Measurements from ENCODE around the gene NFIC.
"Not testable (repeated sequence)": the region's sequence is repeated elsewhere in the genome, so short reads cannot be mapped to it uniquely, and the experiment has no call there.

Gene NFIC

DNA sequence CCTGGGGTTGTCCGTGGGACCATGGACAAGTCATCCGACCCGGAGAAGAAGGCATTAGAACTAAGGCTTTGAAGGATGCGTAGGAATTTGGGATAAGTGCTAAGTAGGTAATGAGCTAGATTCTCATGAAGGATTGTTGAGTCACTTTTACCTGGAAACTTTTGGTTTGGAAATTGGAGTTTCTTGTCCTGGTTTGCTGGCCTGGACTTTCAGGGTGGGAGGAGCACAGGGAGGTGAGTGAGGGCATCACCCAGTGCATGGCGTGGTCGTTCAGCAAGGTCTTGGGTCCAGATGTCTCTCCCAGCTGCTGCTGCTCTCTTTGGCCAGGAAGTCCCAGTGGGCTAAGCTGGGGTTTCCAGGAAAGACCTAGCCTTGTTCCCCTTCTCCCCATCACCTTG, 7.6 kb downstream of the NFIC start:
- no peak for DNase-seq (ENCODE audit: low read depth)

DNA sequence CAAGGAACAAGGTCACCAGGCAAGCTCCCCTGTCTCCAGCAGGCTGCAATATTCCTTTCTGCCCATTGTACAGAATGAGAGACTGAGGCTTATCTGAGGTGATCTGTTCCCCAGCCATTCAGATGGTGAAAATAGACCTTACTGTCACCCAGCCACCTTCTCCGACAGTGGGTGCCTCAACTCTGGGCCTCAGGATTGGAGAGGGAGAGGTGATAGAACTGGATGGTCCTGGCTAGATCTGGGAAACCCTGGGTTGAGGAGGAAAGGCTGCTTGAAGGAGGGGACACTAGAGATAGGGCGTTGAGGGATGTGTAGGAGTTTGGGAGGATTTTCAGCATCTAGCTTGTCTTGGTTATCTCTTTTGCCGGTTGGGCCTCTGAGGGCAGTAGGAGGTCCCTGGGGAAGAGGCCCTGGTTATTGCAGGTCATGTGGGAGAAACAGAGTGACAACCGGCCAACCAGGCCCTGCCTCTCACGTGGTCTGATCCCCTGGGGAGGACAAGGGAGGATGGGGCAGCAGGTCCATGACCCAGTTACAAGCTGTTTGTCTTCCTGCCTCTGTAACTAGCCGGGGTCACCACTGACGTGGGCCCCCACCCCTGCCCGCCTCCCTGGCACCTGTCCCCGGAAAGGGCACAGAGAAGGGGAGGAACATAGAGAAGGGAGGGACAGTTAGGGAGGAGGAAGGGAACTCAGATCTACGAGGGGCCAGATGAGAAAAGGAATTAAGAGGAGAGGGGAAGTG, 8.2 kb downstream of the NFIC start:
- no peak for DNase-seq (ENCODE audit: low read depth)

- DNase-seq (ENCODE audit: low read depth), result no peak
These were observed 9.1 kb downstream of the NFIC start for GRCh38 chr19:3375221-3376090.

DNA sequence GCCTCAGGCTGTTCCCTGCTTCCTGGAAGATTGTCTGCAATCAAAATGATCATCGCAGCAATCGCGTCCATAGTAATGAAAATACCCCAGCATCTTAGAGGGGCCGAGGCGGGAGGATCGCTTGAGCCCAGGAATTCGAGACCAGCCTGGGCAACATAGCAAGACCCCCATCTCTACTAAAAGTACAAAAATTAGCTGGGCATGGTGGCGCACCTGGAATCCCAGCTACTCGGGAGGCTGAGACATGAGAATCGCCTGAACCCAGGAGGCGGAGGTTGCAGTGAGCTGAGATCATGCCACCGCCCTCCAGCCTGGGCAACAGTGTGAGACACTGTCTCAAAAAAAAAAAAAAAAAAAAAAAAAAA, 9.7 kb downstream of the NFIC start:
- DNase-seq (ENCODE audit: low read depth), result not testable (repeated sequence)

- DNase-seq (ENCODE audit: low read depth), result no peak
These were observed 12.2 kb downstream of the NFIC start for GRCh38 chr19:3378352-3379150.

DNA sequence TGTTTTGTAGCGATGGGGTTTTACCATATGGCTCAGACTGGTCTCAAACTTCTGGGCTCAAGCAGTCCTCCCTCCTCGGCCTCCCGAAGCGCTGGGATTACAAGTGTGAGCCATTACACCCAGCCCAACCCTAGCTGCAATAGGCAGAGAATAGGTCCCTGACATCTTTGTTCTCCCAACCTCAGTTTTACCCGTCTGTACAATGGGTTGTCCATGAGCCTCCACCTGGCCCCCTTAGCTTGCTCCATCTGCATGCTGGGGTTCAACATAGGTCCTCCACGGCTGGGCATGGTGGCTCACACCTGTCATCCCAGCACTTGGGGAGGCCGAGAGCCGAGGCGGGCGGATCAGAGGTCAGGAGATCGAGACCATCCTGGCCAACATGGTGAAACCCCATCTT, 14.4 kb downstream of the NFIC start:
- no peak for DNase-seq (ENCODE audit: low read depth)

DNA sequence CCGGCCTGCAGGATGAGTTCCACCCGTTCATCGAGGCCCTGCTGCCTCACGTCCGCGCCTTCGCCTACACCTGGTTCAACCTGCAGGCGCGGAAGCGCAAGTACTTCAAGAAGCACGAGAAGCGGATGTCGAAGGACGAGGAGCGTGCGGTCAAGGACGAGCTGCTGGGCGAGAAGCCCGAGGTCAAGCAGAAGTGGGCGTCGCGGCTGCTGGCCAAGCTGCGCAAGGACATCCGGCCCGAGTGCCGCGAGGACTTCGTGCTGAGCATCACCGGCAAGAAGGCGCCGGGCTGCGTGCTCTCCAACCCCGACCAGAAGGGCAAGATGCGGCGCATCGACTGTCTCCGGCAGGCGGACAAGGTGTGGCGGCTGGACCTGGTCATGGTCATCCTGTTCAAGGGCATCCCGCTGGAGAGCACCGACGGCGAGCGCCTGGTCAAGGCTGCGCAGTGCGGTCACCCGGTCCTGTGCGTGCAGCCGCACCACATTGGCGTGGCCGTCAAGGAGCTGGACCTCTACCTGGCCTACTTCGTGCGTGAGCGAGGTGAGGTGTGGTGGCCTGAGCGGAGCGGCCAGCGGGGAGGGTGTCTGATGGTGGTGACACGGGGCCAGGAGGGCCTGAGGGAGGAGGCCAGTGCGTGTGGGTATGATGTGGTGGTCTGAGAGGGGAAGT, 15.5 kb downstream of the NFIC start:
- no peak for DNase-seq (ENCODE audit: low read depth)

DNA sequence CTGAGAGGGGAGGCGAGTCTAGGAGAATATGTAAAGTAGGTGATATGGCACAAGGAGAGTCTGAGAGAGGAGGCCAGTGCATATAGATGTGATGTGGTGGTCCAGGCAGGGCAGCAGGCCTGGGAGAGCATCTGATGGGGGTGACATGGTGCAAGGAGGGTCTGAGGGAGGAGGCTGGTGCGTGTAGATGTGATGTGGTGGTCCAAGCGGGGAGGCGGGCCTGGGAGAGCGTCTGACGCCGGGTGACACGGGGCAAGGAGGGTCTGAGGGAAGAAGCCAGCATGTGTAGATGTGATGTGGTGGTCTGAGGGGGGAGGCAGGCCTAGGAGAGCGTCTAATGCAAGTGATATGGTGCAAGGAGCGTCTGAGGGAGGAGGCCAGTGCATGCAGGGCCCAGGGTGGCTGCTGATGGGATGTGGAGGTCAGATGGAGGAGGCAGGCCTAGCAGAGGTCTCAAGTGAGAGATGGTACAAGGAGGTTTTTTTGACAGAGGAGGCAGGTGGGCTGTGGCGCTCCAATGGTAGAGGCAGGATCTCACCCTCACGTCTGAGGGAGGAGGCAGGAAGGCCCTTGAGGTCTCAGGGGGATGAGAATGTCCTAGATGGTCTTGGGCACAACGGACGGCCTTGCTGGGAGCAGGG, 16.2 kb downstream of the NFIC start:
- DNase-seq (ENCODE audit: low read depth), result no peak

DNA sequence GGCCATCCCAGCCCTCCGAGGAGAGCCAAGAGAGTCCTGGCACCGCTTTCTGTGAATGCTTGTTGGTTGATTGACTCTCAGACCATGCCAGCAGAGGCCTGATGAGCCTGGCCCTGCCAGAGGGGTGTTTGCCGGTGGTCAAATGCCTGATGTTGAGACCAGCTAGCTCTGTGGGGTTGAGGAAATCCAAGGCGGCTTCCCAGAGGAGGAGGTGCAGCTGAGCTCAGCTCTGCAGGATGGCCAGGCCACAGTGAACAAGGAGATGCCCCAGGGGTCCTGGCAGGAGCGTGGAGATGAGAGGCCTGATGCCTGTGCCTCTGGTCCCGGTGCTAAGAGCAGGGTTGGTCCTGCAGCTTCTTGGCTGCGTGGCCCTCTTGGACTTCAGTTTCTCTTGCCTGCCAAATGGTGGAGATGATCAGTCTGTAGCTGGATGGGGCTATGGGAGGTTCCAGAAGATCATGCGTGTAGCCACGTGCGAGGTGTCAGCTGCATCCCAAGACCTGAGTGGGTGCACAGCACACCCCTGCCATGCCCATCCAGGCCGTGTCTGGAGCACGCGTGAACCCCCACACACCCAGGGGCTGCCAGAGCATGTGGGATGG, 16.8 kb downstream of the NFIC start:
- no peak for DNase-seq (ENCODE audit: low read depth)

DNA sequence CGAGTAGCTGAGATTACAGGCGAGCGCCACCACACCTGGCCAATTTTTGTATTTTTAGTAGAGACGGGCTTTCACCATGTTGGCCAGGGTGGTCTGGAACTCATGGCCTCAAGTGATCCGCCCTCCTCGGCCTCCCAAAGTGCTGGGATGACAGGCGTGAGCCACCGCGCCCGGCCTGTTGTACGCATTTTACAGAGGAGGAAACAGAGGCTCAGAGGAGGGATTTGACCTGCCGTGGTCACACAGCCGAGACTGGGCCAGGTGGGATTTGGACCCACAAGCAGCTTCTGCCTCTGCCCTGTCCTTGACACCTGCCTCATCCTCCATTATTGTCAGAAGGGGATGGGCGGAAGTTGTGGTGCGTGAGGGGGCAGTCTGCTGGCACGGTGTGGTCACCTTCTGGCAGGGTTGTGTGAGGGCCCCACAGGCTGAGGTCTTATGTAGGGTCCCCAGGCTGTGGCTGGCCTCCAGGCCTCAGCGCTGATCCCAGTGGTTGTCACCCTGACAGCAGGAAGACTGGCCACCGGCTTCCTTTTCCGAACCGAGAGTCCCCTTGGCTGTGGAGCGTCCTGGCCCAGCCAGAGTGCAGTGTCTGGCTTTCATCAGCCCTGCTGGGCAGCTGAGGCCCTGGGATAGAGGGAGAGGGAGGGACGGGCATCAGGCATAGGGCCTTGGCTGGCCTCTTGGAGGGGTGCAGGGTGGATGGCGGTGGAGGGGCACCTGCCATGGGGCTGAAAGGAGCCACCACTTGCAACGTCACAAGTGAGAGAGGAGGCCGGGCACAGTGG, 20.3 kb downstream of the NFIC start:
- no peak for DNase-seq (ENCODE audit: low read depth)

DNA sequence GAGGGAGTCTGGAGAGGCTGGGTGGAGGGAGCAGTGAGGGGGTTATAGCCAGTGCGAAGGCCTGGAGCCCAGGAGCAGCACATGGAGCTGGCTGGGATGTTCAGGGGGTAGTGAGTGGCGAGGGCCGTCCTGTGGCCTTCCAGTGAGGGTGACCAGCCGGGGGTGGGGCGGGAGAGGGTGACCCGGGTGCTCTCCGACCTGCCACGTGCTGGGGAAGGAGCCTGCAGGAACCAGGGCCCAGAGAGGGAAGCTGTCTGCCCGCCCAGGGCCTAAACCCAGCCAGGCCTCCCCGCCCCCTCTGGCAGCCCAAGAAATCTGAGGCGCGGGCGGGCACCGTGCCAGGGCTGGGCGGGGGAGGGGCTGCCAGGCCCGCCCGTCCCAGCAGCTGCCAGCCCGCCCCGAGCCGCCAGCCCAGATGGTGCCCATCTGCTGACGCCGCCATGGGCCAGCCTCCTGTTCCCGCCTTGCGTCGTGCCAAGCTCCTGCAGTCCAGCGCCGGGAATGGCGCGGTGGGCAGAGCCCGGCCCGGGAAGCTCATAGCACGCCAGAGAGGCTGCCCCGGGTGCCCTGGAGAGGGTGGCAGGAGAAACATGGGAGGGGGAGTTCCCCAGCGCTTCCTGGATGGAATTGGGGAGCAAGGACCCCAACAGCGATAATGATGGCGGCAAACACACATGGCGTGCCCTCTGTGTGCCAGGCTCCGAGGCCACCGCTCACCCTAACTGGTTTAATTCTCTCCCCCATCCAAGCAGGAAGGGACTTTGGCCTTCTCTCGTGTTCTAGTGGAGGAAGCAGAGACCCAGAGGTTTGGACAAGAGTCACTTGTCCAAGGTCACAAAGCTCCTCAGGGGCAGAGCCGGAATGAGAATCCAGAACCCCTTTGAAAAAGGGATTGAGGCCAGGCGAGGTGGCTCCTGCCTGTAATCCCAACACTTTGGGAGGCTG, 21.5 kb downstream of the NFIC start:
- no peak for DNase-seq (ENCODE audit: low read depth)

- no peak for DNase-seq (ENCODE audit: low read depth)
These were observed 23.0 kb downstream of the NFIC start for GRCh38 chr19:3389446-3389778.

DNA sequence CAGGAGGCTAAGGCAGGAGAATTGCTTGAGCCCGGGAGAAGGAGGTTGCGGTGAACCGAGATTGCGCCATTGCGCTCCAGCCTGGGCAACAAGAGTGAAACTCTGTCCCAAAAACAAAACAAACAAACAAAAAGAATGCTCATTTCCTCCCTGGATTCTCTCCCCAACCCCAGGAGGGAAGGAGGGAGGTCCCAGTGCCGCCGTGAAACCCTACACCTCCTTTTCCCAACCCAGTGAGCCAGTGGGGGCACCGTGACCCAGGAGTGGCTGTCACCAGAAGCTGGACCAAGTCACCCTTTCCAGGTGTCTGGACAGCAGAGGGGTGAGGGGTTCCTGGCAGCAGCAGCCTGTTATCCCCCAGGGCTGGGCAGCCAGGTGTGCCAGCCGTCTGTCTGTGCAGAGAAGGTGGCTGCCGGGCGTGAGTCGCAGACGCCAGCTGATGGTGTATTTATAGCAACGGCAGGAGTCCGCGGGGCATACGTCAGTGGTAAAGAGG, 23.5 kb downstream of the NFIC start:
- no peak for DNase-seq (ENCODE audit: low read depth)

- DNase-seq (ENCODE audit: low read depth), result not testable (repeated sequence)
These were observed 25.5 kb downstream of the NFIC start for GRCh38 chr19:3391911-3392310.

GRCh38 chr19:3392480-3392879, 26.1 kb downstream of the NFIC start:
- DNase-seq (ENCODE audit: low read depth), result no peak

GRCh38 chr19:3396881-3397265, 30.5 kb downstream of the NFIC start:
- DNase-seq (ENCODE audit: low read depth), result no peak

- DNase-seq (ENCODE audit: low read depth), result no peak
These were observed 31.1 kb downstream of the NFIC start for GRCh38 chr19:3397266-3398022.

GRCh38 chr19:3398114-3398899, 31.9 kb downstream of the NFIC start:
- DNase-seq (ENCODE audit: low read depth), result no peak

Measured in GM04503 (cell line).